ENCODE data around the gene CEACAM8. TPM values are rescaled to one million over a fixed set of nuclear protein-coding genes. Genes with fewer than 3 reads are reported as not detected.

Gene CEACAM8
- total RNA-seq, 1 experiment from 2014 or later: not detected

DNA sequence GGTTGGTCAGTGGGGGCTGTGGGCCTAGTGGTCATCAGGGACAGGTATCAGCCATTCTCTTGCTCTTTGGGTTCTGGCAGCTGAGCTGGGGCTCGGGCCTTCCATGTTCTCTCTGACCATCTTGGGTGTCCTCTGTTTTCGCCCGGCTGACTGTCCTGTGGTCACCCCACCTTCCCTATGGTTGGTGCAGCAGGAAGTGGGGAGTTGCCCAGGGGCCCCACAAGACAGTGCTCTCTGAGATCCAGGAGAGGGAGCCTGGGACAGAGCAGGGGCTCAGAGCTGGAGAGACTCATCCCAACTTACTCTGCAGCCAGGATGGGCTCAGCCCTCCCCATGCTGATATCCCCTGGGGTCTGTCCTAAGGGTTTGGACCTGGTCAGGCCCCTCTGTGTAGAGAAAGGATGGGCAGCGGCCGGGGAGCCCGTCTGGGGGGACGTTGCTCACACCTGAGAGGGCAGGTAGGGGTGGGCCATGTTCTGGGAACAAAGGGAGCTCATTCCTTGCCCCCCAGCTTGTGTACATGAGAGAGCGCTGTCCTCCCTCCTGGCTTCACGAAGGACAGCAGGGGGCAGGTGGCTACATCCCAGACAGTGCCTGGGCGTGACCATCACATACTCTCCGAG lies 937 bp upstream of the CEACAM8 start:
- Histone ChIP-seq H2BK5ac (ENCODE audit: insufficient read length, low read length) (no peak overlapping the region), H3K18ac (ENCODE audit: insufficient read length, low read depth, low read length) (no peak overlapping the region), H3K27me3 (ENCODE audit: insufficient read depth, low read length) (no peaks in the 10 kb centered on the region), H2AFZ (ENCODE audit: low read length) (no peak overlapping the region), H3K56ac (ENCODE audit: insufficient read length, low read depth, low read length) (no peak overlapping the region), H2BK20ac (ENCODE audit: low read depth, low read length, poor library complexity, severe bottlenecking) (no peak overlapping the region), H3K9me3 (ENCODE audit: control insufficient read depth, low read depth, low read length) (no peaks in the 10 kb centered on the region), H4K8ac (replicated peaks; ENCODE audit: insufficient read length, low read depth, low read length) (no peak overlapping the region), H2BK15ac (ENCODE audit: low read depth, low read length) (no peak overlapping the region), H3K14ac (ENCODE audit: insufficient read depth, low read length) (no peak overlapping the region), H2BK120ac (ENCODE audit: low read depth, low read length, poor library complexity, severe bottlenecking) (no peak overlapping the region), H3K27ac (ENCODE audit: insufficient read length, low read depth, low read length) (no peak overlapping the region), H4K20me1 (ENCODE audit: control insufficient read depth, insufficient read depth, insufficient read length) (no peaks in the 10 kb centered on the region), H3T11ph (ENCODE audit: low read length) (no peak overlapping the region), H3K79me2 (ENCODE audit: insufficient read depth, low read length) (no peaks in the 10 kb centered on the region), H3K9ac (ENCODE audit: extremely low read depth, insufficient read length, low read length) (no peak overlapping the region), H2BK12ac (ENCODE audit: insufficient read length, low read depth, low read length) (no peak overlapping the region), H3K4me1 (ENCODE audit: insufficient read depth, low read length) (no peaks in the 10 kb centered on the region), H4K5ac (ENCODE audit: insufficient read length, low read depth, low read length) (no peak overlapping the region), H4K91ac (ENCODE audit: insufficient read length, low read depth, low read length) (no peak overlapping the region), H3K4me2 (ENCODE audit: insufficient read depth, insufficient read length, low read length) (no peak overlapping the region), H2AK5ac (ENCODE audit: insufficient read length, low read length) (no peak overlapping the region), H3K23ac (ENCODE audit: insufficient read length, low read depth, low read length) (no peak overlapping the region), H3K79me1 (ENCODE audit: insufficient read depth, low read depth, low read length, poor library complexity, severe bottlenecking) (no peaks in the 10 kb centered on the region), H3K4ac (ENCODE audit: low read depth, low read length) (no peak overlapping the region), H3K23me2 (ENCODE audit: insufficient read length, low read depth, low read length, poor library complexity, severe bottlenecking) (no peaks in the 10 kb centered on the region)
- H3K4me3 Mint-ChIP-seq: no peak overlapping the region
- DNase-seq: no peak
- peaks cover 36% of the 10 kb centered on the region for H3K27me3 Mint-ChIP-seq (ENCODE audit: low read depth)
- no peaks in the 10 kb centered on the region; a peak in 1 of 7 replicates for H3K36me3 Mint-ChIP-seq (ENCODE audit: insufficient read depth in 1 of 3, low read depth in 3 of 3)
- no peaks in the 10 kb centered on the region; a peak in 1 of 4 replicates for H3K4me1 Mint-ChIP-seq
- WGBS (ENCODE audit: extremely low coverage, insufficient read length, low lambda C conversion rate): no CpG with 5 or more reads among the region's 11 CpGs
- peaks cover 8 to 73% of the 10 kb centered on the region in 2 experiments for H3K9me3 Mint-ChIP-seq
- TF ChIP-seq, protein P1, sequence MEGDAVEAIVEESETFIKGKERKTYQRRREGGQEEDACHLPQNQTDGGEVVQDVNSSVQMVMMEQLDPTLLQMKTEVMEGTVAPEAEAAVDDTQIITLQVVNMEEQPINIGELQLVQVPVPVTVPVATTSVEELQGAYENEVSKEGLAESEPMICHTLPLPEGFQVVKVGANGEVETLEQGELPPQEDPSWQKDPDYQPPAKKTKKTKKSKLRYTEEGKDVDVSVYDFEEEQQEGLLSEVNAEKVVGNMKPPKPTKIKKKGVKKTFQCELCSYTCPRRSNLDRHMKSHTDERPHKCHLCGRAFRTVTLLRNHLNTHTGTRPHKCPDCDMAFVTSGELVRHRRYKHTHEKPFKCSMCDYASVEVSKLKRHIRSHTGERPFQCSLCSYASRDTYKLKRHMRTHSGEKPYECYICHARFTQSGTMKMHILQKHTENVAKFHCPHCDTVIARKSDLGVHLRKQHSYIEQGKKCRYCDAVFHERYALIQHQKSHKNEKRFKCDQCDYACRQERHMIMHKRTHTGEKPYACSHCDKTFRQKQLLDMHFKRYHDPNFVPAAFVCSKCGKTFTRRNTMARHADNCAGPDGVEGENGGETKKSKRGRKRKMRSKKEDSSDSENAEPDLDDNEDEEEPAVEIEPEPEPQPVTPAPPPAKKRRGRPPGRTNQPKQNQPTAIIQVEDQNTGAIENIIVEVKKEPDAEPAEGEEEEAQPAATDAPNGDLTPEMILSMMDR (conservative IDR thresholded peaks at IDR 0.05): no peak
- no peak overlapping the region for H3K27ac Mint-ChIP-seq

Data from H9 (cell line).